ENCODE data around the gene CHD5. TPM values are rescaled to one million over a fixed set of nuclear protein-coding genes. Genes with fewer than 3 reads are reported as not detected.

The CHD5 gene
- total RNA-seq, 4 donors from 2014 or later, result 0.38 to 0.62 TPM; not detected in 2

DNA sequence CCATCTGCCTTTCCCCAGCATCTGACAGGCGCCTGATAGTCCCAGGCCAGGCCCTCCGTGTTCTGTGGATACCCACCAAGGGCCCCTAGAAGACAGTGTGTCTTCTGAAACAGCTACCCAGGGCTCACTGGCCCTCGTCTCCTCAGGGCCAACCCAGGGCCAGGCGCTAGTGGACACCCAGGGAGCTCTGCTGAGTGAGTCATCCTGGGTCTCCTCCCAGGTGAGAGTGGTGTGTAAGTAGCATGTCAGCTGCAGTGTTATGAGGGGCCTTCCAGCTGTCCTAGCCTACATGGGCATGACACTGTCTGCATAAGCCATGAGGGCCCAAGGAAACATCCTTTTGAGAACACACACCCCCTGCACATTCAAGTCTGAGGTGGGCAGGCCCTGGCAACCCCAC lies 36.7 kb downstream of the CHD5 start:
- 77 to 81% methylated on average over 3 of the region's 4 CpGs for WGBS, 2 donors
- TF ChIP-seq POLR2A (IDR thresholded peaks at IDR 0.05), result no peak
- TF ChIP-seq, protein P1, sequence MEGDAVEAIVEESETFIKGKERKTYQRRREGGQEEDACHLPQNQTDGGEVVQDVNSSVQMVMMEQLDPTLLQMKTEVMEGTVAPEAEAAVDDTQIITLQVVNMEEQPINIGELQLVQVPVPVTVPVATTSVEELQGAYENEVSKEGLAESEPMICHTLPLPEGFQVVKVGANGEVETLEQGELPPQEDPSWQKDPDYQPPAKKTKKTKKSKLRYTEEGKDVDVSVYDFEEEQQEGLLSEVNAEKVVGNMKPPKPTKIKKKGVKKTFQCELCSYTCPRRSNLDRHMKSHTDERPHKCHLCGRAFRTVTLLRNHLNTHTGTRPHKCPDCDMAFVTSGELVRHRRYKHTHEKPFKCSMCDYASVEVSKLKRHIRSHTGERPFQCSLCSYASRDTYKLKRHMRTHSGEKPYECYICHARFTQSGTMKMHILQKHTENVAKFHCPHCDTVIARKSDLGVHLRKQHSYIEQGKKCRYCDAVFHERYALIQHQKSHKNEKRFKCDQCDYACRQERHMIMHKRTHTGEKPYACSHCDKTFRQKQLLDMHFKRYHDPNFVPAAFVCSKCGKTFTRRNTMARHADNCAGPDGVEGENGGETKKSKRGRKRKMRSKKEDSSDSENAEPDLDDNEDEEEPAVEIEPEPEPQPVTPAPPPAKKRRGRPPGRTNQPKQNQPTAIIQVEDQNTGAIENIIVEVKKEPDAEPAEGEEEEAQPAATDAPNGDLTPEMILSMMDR (IDR thresholded peaks at IDR 0.05), result no peak

DNA sequence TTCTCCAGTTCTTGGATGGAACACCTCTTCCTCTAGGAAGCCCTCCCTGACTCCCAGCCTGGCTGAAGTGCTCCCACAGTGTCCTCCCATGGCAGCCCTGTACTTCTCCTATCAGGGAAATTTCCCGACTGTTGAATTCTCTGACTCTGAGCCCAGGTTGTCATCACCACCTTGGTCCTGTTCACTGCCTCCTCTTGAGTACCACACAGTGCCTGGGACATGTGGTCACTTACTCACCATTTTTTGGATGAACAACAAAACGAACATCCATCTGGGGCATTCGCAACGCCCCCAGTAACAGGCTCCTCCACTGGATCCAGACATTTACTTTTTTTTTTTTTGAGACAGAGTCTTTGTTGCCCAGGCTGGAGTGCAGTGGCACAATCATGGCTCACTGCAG lies 37.4 kb downstream of the CHD5 start:
- peaks cover 0 to 49% (median 0%) of the 10 kb centered on the region in 4 donors for H3K27me3 ChIP-seq
- intact Hi-C loops (cut with DNase I), result no loop called here
- 63 to 83% methylated on average over 4 of the region's 4 CpGs for WGBS, 2 donors
- no peaks in the 10 kb centered on the region for H3K9me3 ChIP-seq
- H3K4me1 ChIP-seq, result no peaks in the 10 kb centered on the region
- no peaks in the 10 kb centered on the region for H3K36me3 ChIP-seq
- DNase-seq, result no peak
- TF ChIP-seq, protein P1 (IDR thresholded peaks at IDR 0.05), result no peak
- no peak for TF ChIP-seq POLR2A (IDR thresholded peaks at IDR 0.05)
- H3K4me3 ChIP-seq, result no peak overlapping the region
- no peak overlapping the region for H3K27ac ChIP-seq

More for the DNA sequence above, 36.7 kb downstream of the CHD5 start:
- H3K27me3 ChIP-seq, result peaks cover 0 to 55% (median under 1%) of the 10 kb centered on the region in 4 donors
- H3K4me1 ChIP-seq, result peaks cover 0 to 3% (median 2%) of the 10 kb centered on the region in 3 donors
- H3K27ac ChIP-seq, result no peak overlapping the region
- no peaks in the 10 kb centered on the region for H3K9me3 ChIP-seq
- intact Hi-C loops (cut with DNase I), result no loop called here
- H3K36me3 ChIP-seq, result no peaks in the 10 kb centered on the region
- H3K4me3 ChIP-seq, result no peak overlapping the region
- no peak for DNase-seq

DNA sequence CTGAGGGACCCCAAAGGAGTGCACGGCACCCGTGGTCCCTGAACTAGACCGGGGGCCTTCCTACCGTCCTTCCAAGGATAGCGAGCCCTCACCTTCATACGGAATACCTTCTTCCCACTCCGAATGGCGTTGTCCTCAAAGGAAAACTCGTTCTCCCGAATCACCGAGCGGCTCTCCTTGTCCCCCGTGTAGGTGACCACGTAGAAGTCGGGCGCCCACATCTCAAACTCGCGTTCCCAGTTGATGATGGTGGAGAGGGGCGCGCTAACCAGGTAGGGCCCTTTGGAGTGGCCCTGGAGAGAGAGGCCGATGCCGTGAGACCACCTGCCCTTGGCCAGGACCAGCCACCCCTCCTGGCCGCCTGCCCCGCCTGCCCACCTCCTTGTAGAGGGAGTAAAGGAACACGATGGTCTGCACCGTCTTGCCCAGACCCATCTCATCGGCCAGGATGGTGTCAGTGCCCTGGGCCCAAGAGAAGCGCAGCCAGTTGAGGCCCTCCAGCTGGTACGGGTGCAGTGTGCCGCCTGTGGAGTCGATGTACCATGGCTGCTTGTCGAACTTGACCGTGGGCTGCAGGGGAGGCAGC lies 38.0 kb downstream of the CHD5 start:
- H3K4me1 ChIP-seq, result no peaks in the 10 kb centered on the region
- H3K36me3 ChIP-seq, result no peaks in the 10 kb centered on the region
- intact Hi-C loops (cut with DNase I), result no loop called here
- no peak overlapping the region for H3K27ac ChIP-seq
- no peaks in the 10 kb centered on the region for H3K9me3 ChIP-seq
- 81 to 91% methylated on average over 9 to 28 of the region's 33 CpGs for WGBS, 2 donors
- no peak for DNase-seq
- H3K27me3 ChIP-seq, result peaks cover 0 to 43% (median 0%) of the 10 kb centered on the region in 4 donors
- no peak overlapping the region for H3K4me3 ChIP-seq
- TF ChIP-seq, protein P1 (IDR thresholded peaks at IDR 0.05), result no peak
- no peak for TF ChIP-seq POLR2A (IDR thresholded peaks at IDR 0.05)

DNA sequence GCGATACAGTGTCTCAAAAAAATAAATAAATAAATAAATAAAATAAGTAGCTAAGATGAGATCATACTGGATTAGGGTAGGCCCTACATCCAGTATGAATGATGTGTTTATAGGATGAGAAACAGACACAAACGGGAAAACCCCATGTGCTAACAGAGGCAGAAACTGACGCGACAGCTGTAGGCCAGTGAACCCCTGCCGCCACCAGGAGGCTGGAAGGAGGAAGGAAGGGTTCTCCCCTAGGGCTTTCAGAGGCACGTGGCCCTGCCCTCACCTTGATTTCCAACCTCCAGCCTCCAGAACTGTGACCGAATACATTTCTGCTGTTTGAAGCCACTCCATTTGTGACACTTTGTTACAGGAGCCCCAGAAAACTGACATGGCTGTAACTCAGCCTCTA lies 38.5 kb downstream of the CHD5 start:
- no peak for DNase-seq
- Histone ChIP-seq H3K9me3 (no peaks in the 10 kb centered on the region), H3K4me3 (no peak overlapping the region), H3K36me3 (no peaks in the 10 kb centered on the region), H3K4me1 (no peaks in the 10 kb centered on the region), H3K27ac (no peak overlapping the region), H3K27me3 (peaks cover 0 to 39% (median 0%) of the 10 kb centered on the region in 4 donors)
- WGBS, 2 donors, result 21 to 28% methylated on average over 7 of the region's 7 CpGs
- intact Hi-C loops (cut with DNase I), result no loop called here
- no peak for TF ChIP-seq POLR2A (IDR thresholded peaks at IDR 0.05)
- TF ChIP-seq, protein P1 (IDR thresholded peaks at IDR 0.05), result no peak

DNA sequence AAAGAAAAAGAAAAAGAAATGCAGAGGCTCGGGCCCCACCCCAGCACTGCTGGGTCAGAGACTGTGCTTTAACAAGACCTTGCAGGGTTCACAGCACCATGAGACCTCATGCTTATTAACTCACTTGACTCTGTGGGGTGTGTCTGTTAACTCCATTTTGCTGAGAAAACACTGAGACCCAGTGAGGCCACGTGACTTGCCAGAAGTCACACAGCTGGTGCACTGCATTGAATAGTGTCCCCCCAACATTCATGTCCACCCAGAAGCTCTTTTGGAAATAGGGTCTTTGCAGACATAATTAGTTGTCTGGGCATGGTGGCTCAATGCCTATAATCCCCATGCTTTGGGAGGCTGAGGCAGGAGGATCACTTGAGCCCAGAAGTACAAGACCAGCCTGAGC lies 39.7 kb downstream of the CHD5 start:
- no peaks in the 10 kb centered on the region for H3K9me3 ChIP-seq
- no peak overlapping the region for H3K4me3 ChIP-seq
- no peaks in the 10 kb centered on the region for H3K4me1 ChIP-seq
- WGBS, 2 donors, result 78 to 86% methylated on average over 2 of the region's 2 CpGs
- no peak for DNase-seq
- intact Hi-C loops (cut with DNase I), result no loop called here
- TF ChIP-seq, protein P1 (IDR thresholded peaks at IDR 0.05), result no peak
- no peak for TF ChIP-seq POLR2A (IDR thresholded peaks at IDR 0.05)
- no peak overlapping the region for H3K27ac ChIP-seq
- no peaks in the 10 kb centered on the region for H3K36me3 ChIP-seq
- peaks cover 0 to 37% (median 0%) of the 10 kb centered on the region in 4 donors for H3K27me3 ChIP-seq

Data from esophagus squamous epithelium (tissue), 5 donors.